ENCODE measurements around the gene ATXN7.

DNA sequence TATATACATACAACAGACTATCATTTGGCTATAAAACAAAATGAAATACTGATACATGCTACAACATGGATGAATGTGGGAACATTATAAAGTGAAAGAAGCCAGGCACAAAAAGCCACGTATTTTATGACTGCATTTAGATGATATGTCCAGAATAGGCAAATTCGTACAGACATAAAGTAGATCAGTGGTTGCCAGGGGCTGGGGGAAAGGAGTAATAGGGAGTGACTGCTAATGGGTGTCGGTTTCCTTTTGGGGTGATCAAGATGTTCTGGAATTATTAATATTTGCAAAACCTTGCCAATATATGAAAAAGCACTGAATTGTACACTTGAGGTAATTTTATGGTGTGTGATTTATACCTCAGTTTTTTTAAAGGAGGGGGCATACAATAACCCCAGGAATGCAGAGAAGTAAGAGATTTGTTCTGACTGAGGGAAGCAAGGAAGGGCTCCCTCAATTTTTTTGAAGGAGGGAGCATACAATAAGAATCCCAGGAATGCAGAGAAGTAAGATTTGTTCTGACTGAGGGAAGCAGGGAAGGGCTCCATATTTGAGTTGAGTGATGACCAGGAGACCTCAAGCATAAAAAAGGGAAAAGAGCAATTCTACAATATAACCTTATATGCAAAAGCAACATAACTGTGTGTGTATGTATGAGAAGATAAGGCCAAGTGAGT, 153.4 kb downstream of the ATXN7 start:
- TF ChIP-seq, protein P1, sequence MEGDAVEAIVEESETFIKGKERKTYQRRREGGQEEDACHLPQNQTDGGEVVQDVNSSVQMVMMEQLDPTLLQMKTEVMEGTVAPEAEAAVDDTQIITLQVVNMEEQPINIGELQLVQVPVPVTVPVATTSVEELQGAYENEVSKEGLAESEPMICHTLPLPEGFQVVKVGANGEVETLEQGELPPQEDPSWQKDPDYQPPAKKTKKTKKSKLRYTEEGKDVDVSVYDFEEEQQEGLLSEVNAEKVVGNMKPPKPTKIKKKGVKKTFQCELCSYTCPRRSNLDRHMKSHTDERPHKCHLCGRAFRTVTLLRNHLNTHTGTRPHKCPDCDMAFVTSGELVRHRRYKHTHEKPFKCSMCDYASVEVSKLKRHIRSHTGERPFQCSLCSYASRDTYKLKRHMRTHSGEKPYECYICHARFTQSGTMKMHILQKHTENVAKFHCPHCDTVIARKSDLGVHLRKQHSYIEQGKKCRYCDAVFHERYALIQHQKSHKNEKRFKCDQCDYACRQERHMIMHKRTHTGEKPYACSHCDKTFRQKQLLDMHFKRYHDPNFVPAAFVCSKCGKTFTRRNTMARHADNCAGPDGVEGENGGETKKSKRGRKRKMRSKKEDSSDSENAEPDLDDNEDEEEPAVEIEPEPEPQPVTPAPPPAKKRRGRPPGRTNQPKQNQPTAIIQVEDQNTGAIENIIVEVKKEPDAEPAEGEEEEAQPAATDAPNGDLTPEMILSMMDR (IDR thresholded peaks at IDR 0.05; ENCODE audit: low read length), result no peak
- TF ChIP-seq EZH2 (optimal IDR thresholded peaks at IDR 0.05; ENCODE audit: low read depth, low read length), result no peak

All from MM.1S (cell line).